GM12891 (cell line): ENCODE results near the gene RBM11.

ENCODE experiments used
- POLR2A ChIP-seq: IDR thresholded peaks from 2 replicates; pipeline ENCODE4 v1.6.1; 2011; ENCODE audit warnings: low read depth, low read length, control low read depth
- POLR2AphosphoS5 ChIP-seq: IDR thresholded peaks from 2 replicates; pipeline ENCODE4 v1.6.1; 2011; ENCODE audit warnings: low read depth, low read length, control low read depth
- TAF1 ChIP-seq: IDR thresholded peaks from 2 replicates; pipeline ENCODE4 v1.6.1; 2011; ENCODE audit warnings: low read depth, low read length, control low read depth

GRCh38 chr21:14271641-14272040 is 55.7 kb downstream of the RBM11 start:
- no peak for TF ChIP-seq TAF1
- no peak for TF ChIP-seq POLR2AphosphoS5
- no peak for TF ChIP-seq POLR2A
